HG03460 (cell line): ENCODE data around the gene PTBP2.

Source experiments
- ATAC-seq: cut with Tn5 transposase; IDR thresholded peaks from one replicate; pipeline ENCODE4 v1.9.1; 2021; ENCODE audit not compliant: unreplicated experiment

Gene PTBP2, protein sequence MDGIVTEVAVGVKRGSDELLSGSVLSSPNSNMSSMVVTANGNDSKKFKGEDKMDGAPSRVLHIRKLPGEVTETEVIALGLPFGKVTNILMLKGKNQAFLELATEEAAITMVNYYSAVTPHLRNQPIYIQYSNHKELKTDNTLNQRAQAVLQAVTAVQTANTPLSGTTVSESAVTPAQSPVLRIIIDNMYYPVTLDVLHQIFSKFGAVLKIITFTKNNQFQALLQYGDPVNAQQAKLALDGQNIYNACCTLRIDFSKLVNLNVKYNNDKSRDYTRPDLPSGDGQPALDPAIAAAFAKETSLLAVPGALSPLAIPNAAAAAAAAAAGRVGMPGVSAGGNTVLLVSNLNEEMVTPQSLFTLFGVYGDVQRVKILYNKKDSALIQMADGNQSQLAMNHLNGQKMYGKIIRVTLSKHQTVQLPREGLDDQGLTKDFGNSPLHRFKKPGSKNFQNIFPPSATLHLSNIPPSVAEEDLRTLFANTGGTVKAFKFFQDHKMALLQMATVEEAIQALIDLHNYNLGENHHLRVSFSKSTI

DNA sequence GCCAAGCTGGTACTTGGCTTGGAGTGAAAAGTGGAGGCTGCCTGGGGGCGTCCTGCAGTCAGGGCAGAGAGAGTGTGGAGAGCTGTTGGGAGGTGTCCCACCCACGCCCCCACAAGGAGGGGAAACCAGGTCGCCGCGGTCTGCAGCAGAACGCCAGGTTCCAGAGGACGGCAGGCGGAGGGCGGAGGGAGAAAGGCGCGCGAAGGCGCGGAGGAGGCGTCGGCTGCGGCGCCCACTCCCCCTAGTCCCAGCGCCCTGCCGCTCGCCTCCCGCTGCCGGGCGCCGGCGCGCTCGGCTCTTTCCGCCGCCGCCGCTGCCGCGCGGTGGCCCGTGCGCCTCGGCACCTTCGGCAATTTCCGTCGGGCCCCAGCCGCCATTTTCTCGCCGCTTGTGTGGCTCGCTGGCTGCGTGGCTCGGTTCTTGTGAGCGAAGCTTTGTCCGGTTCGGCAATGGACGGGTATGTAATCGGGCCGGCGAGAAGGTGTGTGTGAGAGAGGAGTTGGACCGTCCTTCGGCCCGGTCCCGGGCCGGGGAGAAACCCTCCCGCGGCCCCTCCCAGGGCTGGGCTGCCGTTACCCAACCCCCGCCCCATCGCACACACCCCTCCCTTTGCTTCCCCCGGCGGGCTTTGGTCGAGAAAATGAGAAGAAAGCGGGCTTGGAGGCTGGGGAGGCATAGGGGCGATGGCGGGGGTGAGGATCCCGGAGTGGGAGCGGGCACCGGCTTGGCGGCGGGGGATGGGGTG lies at the start of gene PTBP2:
PTBP2 (plus strand) TSS at position 369 of the 745 bp plus-strand sequence; CDS start at position 450, 81 bp downstream.
- peak; percentile 95 for ATAC-seq

DNA sequence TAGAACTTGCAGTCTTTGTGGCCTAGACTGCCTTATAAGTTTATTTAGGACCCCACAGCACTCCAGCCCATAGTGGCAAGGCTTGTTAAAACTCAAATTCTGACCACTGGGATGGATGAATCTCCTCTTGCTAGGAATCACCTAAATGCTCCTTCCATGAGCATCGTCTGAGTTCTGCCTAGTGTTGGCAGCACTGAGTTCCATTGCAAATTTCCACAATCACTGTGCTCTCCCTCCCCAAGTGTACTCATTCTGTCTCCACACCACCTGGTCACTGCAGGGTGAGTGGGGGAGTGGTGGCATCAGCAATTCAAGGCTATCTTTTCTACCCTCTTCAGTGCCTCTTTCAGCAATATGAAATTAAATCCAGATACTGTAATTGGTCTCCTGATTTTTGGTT lies 46.7 kb upstream of the PTBP2 start:
- ATAC-seq: no peak

GRCh38 chr1:96682056-96682455 lies 39.5 kb upstream of the PTBP2 start:
- ATAC-seq: no peak

DNA sequence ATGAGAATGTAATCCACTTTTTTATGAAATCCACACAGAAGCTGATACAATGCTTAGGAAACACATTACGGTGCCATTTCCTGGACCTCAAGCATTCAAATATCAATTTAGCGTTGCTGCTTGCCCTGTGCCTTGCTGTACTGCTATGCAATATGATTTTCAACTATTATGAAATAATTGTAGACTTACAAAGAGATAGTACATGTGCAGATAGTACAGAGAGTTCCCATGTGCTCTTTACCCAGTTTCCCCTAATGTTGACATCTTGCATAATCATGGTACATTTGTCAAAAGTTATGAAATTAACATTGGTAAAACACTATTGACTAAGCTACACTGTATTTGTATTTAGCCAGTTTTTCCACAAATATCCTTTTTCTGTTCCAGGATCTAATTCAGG lies 37.7 kb upstream of the PTBP2 start:
- ATAC-seq: no peak

GRCh38 chr1:96684744-96685143 lies 36.8 kb upstream of the PTBP2 start:
- no peak for ATAC-seq

DNA sequence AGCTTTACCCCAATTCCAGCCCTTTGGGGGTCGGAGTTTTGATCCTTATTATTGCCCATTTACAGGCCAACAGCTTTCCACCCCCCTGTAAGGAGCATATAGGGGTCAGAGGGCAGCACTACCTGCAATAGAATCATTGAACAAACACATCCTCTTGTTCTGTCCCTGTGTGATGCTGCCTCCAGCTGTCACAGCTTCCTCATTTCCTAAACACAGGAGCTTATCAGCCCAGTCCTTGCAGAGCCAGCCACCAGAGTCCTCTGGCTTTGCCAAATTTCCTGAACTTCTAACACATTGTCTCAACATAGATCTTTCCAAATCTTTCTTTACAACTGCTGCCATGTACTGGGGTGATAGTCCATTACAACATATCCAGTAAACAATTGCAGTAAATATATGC lies 32.8 kb upstream of the PTBP2 start:
- ATAC-seq: no peak

DNA sequence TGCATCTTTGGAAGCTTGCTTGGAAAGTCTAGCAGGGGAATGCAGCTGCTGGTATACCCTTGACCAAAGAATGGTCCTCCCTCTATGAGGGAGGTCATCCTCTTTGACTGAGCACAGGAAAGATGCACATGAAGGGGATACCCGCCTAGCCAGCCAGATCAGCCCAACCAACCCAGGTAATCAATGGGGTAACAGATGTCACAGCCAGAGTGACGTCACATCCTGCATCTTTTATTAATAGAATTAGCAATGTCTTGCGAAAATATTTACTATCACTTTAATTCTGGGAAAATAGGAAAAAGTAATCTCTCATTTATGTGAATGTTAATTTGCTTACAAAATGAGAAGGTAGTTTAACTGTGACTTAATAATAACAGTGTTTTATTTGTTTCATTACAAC lies 25.6 kb upstream of the PTBP2 start:
- no peak for ATAC-seq

DNA sequence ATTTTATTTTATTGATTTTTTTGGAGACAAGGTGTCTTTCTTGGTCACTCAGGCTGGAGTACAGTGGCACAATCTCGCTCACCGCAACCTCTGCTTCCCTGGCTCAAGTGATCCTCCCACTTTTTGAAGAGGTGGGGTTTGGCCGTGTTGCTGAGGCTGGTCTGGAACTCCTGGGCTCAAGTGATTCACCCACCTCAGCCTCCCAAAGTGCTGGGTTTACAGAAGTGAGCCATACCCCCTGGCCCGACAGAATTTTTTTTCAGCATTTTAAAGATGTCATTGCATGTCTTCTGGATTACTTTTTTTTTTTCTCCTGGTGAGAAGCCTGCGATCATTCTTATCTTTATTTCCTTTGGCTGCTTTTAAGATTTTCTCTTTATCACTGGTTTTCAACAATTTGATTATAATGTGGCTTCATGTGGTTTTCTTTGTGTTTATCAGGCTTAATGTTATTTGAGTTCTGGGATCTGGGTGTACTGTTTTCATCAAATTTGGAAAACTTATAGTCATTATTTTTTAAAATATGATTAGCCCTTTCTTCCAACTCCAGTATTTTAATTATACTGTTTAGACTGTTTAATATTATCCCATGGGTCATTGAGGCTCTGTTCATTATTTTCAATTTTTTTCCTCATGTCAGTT lies 23.1 kb upstream of the PTBP2 start:
- ATAC-seq: no peak

DNA sequence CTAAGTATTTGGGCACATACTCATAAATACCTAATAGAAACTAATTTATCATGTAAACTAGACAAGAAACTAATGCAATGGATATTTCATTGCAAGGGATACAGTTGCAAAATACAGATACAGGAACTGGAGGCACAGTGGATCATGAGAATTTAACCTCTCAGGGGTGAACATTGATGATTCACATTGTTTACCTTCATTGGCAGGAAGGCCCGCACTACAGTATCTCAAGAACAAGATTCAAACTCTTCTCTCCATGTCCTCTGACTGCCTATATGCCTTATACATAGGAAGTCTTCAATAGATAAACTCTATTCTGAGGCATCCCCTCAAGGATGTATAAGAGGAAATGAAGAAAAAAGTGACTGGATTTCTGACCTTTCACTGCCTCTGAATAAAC lies 18.4 kb upstream of the PTBP2 start:
- ATAC-seq: no peak

DNA sequence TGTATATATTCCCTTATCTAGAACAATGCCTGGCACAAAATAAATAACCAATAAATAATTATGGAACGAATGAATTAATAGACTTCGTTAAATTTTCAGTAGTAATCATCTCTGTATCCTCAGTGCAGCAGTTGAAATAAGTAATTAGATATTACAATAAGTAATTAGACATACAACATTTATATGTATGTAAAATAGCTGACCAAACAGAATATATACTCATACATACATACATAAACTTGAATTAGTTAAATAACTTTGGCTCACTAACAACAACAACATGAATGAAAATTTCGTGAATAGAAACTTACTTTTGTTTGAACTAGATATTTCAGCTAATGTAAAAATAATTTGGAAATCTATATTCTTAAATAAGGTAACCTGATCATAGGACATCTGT lies 14.6 kb upstream of the PTBP2 start:
- no peak for ATAC-seq

DNA sequence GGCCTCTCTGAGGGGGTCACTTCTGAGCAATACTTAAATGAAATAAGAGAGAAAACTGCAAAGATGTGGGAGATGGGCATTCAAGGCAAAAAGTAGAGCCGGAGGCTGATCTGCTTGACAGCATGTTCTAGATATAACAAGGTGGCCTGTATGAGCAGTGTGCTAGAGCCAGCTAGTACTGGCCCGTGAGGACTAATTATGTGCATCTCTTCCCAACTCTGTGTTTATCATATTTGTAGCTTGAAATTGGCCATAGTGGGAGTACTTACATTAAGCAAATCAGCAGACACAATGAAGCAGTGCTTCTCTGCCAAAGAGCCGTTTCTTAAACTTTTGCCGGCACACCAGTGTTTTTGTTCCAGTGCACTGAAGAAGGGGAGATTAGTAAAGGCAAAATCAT lies 13.1 kb upstream of the PTBP2 start:
- ATAC-seq: no peak

- no peak for ATAC-seq
These were observed 10.7 kb upstream of the PTBP2 start for GRCh38 chr1:96710708-96711477.

DNA sequence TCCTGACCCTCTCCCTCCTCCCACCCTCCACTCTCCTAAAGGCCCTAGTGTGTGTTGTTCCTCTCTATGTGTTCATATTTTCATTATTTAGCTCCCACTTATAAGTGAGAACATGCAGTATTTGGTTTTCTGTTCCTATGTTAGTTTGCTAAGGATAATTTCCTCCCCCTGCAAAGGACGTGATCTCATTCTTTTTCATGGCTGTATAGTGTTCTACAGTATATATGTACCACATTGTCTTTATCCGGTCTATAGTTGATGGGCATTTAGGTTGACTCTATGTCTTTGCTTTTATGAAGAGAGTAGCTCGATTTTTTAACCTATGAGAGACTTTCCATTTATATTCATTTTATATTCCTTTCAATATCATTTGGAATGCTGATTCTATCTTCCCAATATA lies 7.9 kb upstream of the PTBP2 start:
- no peak for ATAC-seq

- ATAC-seq: no peak
These were observed 6.7 kb upstream of the PTBP2 start for GRCh38 chr1:96714881-96715280.

GRCh38 chr1:96715482-96715881 lies 6.1 kb upstream of the PTBP2 start:
- ATAC-seq: no peak

DNA sequence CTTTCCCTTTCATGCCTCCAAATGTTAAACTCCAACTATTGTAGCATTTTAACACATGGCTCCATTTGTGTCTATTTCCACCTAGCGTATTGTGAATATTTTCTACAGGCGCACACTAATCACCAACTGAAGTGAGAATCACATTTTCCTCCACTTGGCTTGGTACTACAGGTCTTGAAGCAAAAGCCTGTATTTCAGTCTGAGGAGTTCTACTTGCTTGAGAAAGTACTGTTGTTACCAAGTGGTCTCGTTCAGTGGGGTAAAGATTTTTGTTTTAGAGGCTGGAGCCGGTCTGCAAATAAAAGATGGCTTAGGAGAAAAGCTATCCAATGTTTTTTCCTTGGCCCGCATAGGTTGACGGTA lies 550 bp upstream of the PTBP2 start:
- ATAC-seq: peak; percentile 3

DNA sequence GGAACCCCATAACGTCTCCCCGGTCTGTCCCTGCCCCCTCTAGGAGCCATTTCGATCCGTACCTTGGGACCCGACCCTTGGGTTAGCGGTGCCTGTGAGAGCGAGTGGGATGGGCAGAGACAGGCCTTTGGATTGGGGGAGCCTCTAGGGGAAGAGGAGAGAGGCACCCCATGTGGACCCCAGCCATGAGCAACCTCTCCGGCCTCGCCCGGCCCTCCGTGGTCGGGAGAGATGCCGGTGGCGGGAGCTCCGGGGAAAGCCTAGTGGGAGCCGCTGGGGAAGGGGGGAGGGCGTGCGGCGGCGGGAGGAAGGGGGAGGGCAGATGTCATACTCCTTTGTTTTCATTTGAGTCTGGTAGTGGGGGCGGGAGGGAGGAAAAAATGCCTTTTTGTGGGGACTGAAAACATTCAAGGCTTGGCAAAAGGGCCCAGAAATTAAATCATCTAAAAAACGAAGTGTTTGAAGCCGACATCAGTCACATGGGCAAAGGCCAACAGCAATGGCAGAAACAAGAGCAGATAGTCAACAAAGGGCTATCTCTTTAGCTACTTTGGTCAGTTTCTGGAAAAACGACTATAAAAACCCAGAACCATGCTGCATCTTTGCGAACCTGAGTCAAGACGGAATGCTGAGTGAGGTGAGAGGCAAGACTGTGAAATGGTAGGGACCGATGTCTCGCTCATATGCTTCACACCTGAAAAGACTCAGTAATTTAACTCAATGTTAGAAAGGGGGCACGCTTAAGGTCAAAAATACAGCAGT lies 758 bp downstream of the PTBP2 start:
- ATAC-seq: peak; percentile 54

GRCh38 chr1:96722958-96723357 lies 1.4 kb downstream of the PTBP2 start:
- ATAC-seq: no peak

DNA sequence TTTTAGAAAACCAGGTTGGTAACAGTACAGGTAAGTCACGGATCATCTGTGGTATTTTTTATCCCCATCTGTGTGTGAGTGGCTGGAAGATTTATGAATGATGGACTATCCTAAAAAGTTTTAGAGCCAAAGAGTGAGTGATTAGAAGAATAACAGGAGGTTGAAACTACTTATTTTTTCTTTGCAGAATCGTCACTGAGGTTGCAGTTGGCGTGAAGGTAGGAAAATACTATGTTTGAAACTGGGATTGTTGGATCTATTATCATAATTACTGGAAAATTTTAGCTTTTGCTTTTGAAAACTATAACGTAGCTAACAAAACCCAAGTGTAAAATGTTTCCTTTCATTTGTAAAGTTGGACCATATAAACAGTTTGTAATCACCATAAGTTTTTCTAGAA lies 1.8 kb downstream of the PTBP2 start:
- ATAC-seq: no peak

GRCh38 chr1:96723936-96724335 lies 2.4 kb downstream of the PTBP2 start:
- ATAC-seq: no peak
